ENCODE measurements around the gene COMMD7. TPM values are rescaled to one million over a fixed set of nuclear protein-coding genes. Genes with fewer than 3 reads are reported as not detected.
A peak's percentile ranks its signal among the peaks of the same experiment; 100 is the strongest.

The COMMD7 gene
- total RNA-seq, 1 donor from 2014 or later = 73.7 TPM

DNA sequence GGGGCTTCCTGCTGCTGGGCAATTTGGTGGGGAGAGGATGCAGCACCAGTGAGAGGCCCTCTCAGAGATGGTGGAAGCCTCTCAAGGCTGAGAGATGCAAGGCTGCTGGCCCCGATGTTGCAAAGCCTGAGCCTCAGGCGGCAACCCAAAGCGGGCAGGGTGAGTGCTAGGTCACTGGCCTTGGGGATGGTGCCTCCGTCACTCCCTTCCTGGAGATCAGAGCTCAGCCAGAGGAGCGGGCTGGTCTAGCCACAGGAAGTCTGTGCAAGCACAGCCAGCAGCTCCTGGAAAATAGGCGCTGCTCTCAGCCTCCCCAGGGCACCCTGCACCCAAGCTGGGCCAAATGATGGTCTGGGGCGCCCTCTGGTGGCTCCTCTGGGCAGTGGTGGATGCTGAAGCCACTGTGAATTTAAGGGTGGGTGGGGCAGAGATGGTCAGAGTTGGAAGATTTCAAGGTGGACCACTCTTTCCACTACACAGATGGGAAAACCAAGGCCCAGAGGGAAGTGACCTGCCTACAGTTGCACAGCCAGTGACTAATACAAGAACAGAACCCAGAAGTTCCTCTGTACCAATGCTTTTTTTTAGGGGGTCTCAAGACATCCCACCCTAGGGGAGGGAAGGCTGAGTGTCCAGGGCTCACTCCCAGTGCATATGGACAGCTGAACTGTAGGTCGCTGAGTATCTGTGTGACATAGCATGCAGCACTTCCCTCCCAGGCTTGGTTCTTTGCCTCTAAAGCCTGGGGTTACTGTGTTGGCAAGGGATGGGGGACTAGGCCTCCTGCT lies 90.3 kb downstream of the COMMD7 start:
- Mint-ChIP-seq H3K27ac (ENCODE audit: unreplicated experiment) (no peak overlapping the region), H3K4me3 (ENCODE audit: unreplicated experiment) (no peak overlapping the region), H3K9me3 (ENCODE audit: unreplicated experiment) (no peaks in the 10 kb centered on the region), H3K27me3 (ENCODE audit: unreplicated experiment) (peaks cover 5% of the 10 kb centered on the region), H3K36me3 (ENCODE audit: low read depth, unreplicated experiment) (peaks cover 5% of the 10 kb centered on the region), H3K4me1 (ENCODE audit: unreplicated experiment) (peaks cover 10% of the 10 kb centered on the region)
- peak; percentile 91 for DNase-seq (ENCODE audit: low spot score)
- TF ChIP-seq, protein P1, sequence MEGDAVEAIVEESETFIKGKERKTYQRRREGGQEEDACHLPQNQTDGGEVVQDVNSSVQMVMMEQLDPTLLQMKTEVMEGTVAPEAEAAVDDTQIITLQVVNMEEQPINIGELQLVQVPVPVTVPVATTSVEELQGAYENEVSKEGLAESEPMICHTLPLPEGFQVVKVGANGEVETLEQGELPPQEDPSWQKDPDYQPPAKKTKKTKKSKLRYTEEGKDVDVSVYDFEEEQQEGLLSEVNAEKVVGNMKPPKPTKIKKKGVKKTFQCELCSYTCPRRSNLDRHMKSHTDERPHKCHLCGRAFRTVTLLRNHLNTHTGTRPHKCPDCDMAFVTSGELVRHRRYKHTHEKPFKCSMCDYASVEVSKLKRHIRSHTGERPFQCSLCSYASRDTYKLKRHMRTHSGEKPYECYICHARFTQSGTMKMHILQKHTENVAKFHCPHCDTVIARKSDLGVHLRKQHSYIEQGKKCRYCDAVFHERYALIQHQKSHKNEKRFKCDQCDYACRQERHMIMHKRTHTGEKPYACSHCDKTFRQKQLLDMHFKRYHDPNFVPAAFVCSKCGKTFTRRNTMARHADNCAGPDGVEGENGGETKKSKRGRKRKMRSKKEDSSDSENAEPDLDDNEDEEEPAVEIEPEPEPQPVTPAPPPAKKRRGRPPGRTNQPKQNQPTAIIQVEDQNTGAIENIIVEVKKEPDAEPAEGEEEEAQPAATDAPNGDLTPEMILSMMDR (IDR thresholded peaks at IDR 0.05; ENCODE audit: unreplicated experiment) = peak; percentile 97

Other genes with a start within 250 kb of the COMMD7 start
- gene NOL4L, start 158.1 kb downstream of the COMMD7 start, total RNA-seq (ENCODE audit: unreplicated experiment) = 150 TPM
- not detected for gene C20orf203, start 69.5 kb downstream of the COMMD7 start, total RNA-seq (ENCODE audit: unreplicated experiment)
- gene DNMT3B, start 18.9 kb upstream of the COMMD7 start, total RNA-seq (ENCODE audit: unreplicated experiment) = 77.9 TPM
- gene MAPRE1, start 76.5 kb upstream of the COMMD7 start, total RNA-seq (ENCODE audit: unreplicated experiment) = 131 TPM
- 1.1 TPM for gene EFCAB8, start 115.5 kb upstream of the COMMD7 start, total RNA-seq (ENCODE audit: unreplicated experiment)